Neuronal stem cell (in vitro differentiated cells): ENCODE data around the gene DNMT3L.
A peak's percentile ranks its signal among the peaks of the same experiment; 100 is the strongest.

Experiments used
- DNase-seq: peaks from one replicate; pipeline ENCODE4 v3.0.0-alpha.2; 2013; ENCODE audit warnings: low spot score
- H2AFZ ChIP-seq: one replicate; pipeline ENCODE4 v1.6.1; 2013; ENCODE audit warnings: mild to moderate bottlenecking, low read length, inconsistent platforms
- H2AK5ac ChIP-seq: 2 replicates; pipeline ENCODE4 v1.6.1; 2013; ENCODE audit warnings: low read depth, mild to moderate bottlenecking, inconsistent platforms, low read length, moderate library complexity, mixed read lengths
- H2BK120ac ChIP-seq: 2 replicates; pipeline ENCODE4 v1.6.1; 2013; ENCODE audit warnings: low read depth, mild to moderate bottlenecking, inconsistent platforms, low read length, moderate library complexity, mixed read lengths
- H2BK12ac ChIP-seq: one replicate; pipeline ENCODE4 v1.6.1; 2013; ENCODE audit warnings: low read length, inconsistent platforms
- H2BK15ac ChIP-seq: 2 replicates; pipeline ENCODE4 v1.6.1; 2013; ENCODE audit warnings: mild to moderate bottlenecking, low read length, inconsistent platforms, mixed read lengths
- H2BK5ac ChIP-seq: one replicate; pipeline ENCODE4 v1.6.1; 2013; ENCODE audit warnings: inconsistent platforms, mild to moderate bottlenecking, low read length, moderate library complexity
- H3K14ac ChIP-seq: one replicate; pipeline ENCODE4 v1.6.1; 2013; ENCODE audit warnings: low read length, inconsistent platforms
- H3K18ac ChIP-seq: 2 replicates; pipeline ENCODE4 v1.6.1; 2013; ENCODE audit warnings: low read length, inconsistent platforms
- H3K23ac ChIP-seq: 2 replicates; pipeline ENCODE4 v1.6.1; 2013; ENCODE audit warnings: low read depth, mild to moderate bottlenecking, mixed read lengths, low read length, inconsistent platforms; ENCODE audit not compliant: poor library complexity
- H3K27ac ChIP-seq: replicated peaks from 3 replicates; pipeline ENCODE4 v1.5.1; 2013; ENCODE audit warnings: low read length, inconsistent platforms
- H3K27me3 ChIP-seq, 3 experiments: 2 replicates each; pipeline ENCODE4 v1.6.1; 2013; ENCODE audit warnings: low read length in 3 of 3, mild to moderate bottlenecking in 2 of 3, inconsistent platforms in 1 of 3, low read depth in 1 of 3, mixed read lengths in 1 of 3, moderate library complexity in 1 of 3; ENCODE audit not compliant: control insufficient read depth in 3 of 3, insufficient read depth in 3 of 3
- H3K36me3 ChIP-seq, 2 donors: replicated peaks in 1 of 2; 2 replicates each; pipeline ENCODE4 v1.6.1; 2013; ENCODE audit warnings: low read length in 2 of 2; ENCODE audit not compliant: control insufficient read depth in 2 of 2, insufficient read depth in 2 of 2
- H3K4ac ChIP-seq: 2 replicates; pipeline ENCODE4 v1.6.1; 2013; ENCODE audit warnings: inconsistent platforms, mild to moderate bottlenecking, low read length, moderate library complexity
- H3K4me1 ChIP-seq, 2 donors: 1 replicate in 1 of 2; 2 replicates in 1 of 2; pipeline ENCODE4 v1.6.1; 2013; ENCODE audit warnings: low read length in 2 of 2, low read depth in 1 of 2; ENCODE audit not compliant: control insufficient read depth in 2 of 2, insufficient read depth in 1 of 2
- H3K4me2 ChIP-seq: one replicate; pipeline ENCODE4 v1.6.1; 2013; ENCODE audit warnings: mild to moderate bottlenecking, low read length, inconsistent platforms; ENCODE audit not compliant: insufficient read depth, poor library complexity, severe bottlenecking
- H3K4me3 ChIP-seq, 2 donors: 2 replicates each; pipeline ENCODE4 v1.5.1; 2013; ENCODE audit warnings: low read length in 2 of 2, mild to moderate bottlenecking in 2 of 2, inconsistent platforms in 1 of 2, moderate library complexity in 1 of 2
- H3K79me1 ChIP-seq: one replicate; pipeline ENCODE4 v1.6.1; 2013; ENCODE audit warnings: low read depth, mild to moderate bottlenecking, inconsistent platforms, low read length, moderate library complexity
- H3K9ac ChIP-seq: one replicate; pipeline ENCODE4 v1.6.1; 2013; ENCODE audit warnings: mild to moderate bottlenecking, low read depth, low read length, inconsistent platforms; ENCODE audit not compliant: poor library complexity
- H3K9me3 ChIP-seq, 2 donors: replicated peaks in 1 of 2; 2 replicates each; pipeline versions ENCODE3 to v1.6.1; 2013; ENCODE audit warnings: low read length in 2 of 2, mild to moderate bottlenecking in 2 of 2, inconsistent platforms in 1 of 2, low read depth in 1 of 2, mixed read lengths in 1 of 2, moderate library complexity in 1 of 2; ENCODE audit not compliant: control insufficient read depth in 2 of 2, insufficient read depth in 1 of 2
- H4K8ac ChIP-seq: one replicate; pipeline ENCODE4 v1.6.1; 2013; ENCODE audit warnings: low read depth, mild to moderate bottlenecking, inconsistent platforms, low read length, moderate library complexity
- H4K91ac ChIP-seq: one replicate; pipeline ENCODE4 v1.6.1; 2013; ENCODE audit warnings: low read length, low read depth, mild to moderate bottlenecking, inconsistent platforms; ENCODE audit not compliant: poor library complexity
- WGBS, 2 donors: extraction: QIAGEN DNeasy Blood & Tissue Kit; methylation state at CpG; one replicate each; pipeline ENCODE4 v1.1.7; 2013; ENCODE audit warnings: missing lambda C conversion rate in 2 of 2, mixed read lengths in 1 of 2; ENCODE audit not compliant: insufficient read length in 2 of 2, insufficient replicate concordance in 1 of 2; ENCODE audit errors: extremely low coverage in 2 of 2; 5-methylcytosine and 5-hydroxymethylcytosine counted together

Gene DNMT3L

DNA sequence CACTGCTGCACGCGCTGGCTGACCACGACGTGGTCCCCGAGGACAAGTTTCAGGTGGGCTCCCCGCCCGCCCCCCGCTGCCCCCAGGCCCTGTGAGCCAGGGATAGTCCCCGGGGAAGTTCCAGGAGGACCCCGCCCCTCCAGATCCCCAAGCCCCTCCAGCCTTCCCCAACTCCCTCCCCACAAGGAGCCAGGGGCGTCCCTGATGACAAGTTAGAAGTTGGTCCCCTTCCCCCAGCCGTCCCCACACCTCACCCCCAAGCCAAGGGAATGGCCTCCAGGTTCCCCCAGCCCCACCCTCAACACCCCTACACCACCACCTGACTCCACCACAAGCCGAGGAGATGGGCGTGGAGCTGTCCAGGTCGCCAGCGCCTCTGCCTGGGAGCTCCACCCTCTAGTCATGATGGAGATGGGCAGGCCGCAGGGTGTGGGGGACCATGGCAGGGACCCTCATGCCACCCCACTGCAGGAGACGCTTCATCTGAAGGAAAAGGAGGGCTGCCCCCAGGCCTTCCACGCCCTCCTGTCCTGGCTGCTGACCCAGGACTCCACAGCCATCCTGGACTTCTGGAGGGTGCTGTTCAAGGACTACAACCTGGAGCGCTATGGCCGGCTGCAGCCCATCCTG lies 24.5 kb upstream of the DNMT3L start:
- H3K27ac ChIP-seq: no peak overlapping the region
- H3K4me1 ChIP-seq: peaks cover 5 to 14% of the 10 kb centered on the region in 2 donors
- no peak overlapping the region for H3K4ac ChIP-seq
- peak overlapping the region; percentile 95 for H3K23ac ChIP-seq
- no peaks in the 10 kb centered on the region for H3K79me1 ChIP-seq
- DNase-seq: no peak
- no CpG with 5 or more reads among the region's 21 CpGs for WGBS, 2 donors
- H3K18ac ChIP-seq: no peak overlapping the region
- H4K91ac ChIP-seq: no peak overlapping the region
- peak overlapping the region; percentile 73 for H2BK12ac ChIP-seq
- H2BK120ac ChIP-seq: no peak overlapping the region
- peak overlapping the region; percentile 73 for H2AFZ ChIP-seq
- no peaks in the 10 kb centered on the region for H3K9me3 ChIP-seq
- H2BK5ac ChIP-seq: no peak overlapping the region
- no peak overlapping the region for H4K8ac ChIP-seq
- H3K14ac ChIP-seq: peak overlapping the region; percentile 4
- peaks cover 2 to 78% (median 41%) of the 10 kb centered on the region in 3 experiments for H3K27me3 ChIP-seq
- peak overlapping the region; percentile 94 for H2AK5ac ChIP-seq
- H2BK15ac ChIP-seq: peak overlapping the region; percentile 99
- peak overlapping the region; percentile 44 for H3K9ac ChIP-seq
- no peaks in the 10 kb centered on the region for H3K36me3 ChIP-seq
- H3K4me3 ChIP-seq: no peak overlapping the region
- H3K4me2 ChIP-seq: peak overlapping the region; percentile 73

DNA sequence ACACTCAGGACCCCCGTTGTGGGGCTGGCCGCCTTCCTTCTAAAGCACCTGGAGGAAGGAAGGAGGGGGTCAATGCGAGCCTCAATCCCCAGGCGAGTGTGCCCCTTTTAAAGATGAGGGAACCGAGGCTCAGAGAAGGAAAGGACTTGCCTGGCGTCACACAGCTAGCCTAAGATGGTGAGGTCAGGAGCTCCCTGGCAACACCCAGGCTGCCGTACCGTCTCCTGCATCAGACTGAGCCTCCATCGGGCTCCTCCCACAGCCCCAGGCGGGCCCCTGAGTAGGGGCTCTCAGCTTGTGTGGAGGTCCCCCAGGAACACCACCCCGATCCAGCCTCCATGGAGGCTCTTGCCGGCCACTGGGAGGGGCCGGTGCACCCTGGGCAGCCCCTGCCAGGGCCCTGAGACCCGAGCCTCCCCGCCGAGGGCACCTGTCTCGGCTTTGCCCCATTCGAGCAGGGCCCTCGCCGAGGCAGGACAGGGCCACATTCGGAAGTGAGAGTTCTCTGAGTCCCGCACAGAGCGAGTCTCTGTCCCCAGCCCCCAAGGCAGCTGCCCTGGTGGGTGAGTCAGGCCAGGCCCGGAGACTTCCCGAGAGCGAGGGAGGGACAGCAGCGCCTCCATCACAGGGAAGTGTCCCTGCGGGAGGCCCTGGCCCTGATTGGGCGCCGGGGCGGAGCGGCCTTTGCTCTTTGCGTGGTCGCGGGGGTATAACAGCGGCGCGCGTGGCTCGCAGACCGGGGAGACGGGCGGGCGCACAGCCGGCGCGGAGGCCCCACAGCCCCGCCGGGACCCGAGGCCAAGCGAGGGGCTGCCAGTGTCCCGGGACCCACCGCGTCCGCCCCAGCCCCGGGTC lies 23.7 kb upstream of the DNMT3L start, which contains the start of gene AIRE:
Gene AIRE, plus strand, starts transcription at position 739 of the 855 bp plus-strand sequence. CDS start 131 bp downstream, outside the sequence.
- peak within 1 kb of the TSS; percentile 73 for H2AFZ ChIP-seq
- H3K18ac ChIP-seq: peak within 1 kb of the TSS; percentile 89
- H3K27me3 ChIP-seq: peaks cover 2 to 78% (median 41%) of the 10 kb centered on the region in 3 experiments
- no peak within 1 kb of the TSS for H4K91ac ChIP-seq
- no peaks in the 10 kb centered on the region for H3K36me3 ChIP-seq
- H2BK15ac ChIP-seq: peak within 1 kb of the TSS; percentile 99
- peak within 1 kb of the TSS; percentile 73 for H2BK12ac ChIP-seq
- H3K23ac ChIP-seq: peak within 1 kb of the TSS; percentile 95
- H3K27ac ChIP-seq: no peak within 1 kb of the TSS
- H3K9me3 ChIP-seq: no peaks in the 10 kb centered on the region
- H3K4me2 ChIP-seq: peak within 1 kb of the TSS; percentile 73
- H2BK120ac ChIP-seq: peak within 1 kb of the TSS; percentile 81
- no peaks in the 10 kb centered on the region for H3K79me1 ChIP-seq
- DNase-seq: no peak
- no CpG with 5 or more reads among the region's 56 CpGs for WGBS, 2 donors
- peak within 1 kb of the TSS; percentile 72 for H4K8ac ChIP-seq
- H3K4me3 ChIP-seq: no peak within 1 kb of the TSS
- peak within 1 kb of the TSS; percentile 94 for H2AK5ac ChIP-seq
- peak within 1 kb of the TSS; percentile 8 for H3K14ac ChIP-seq
- peak within 1 kb of the TSS; percentile 44 for H3K9ac ChIP-seq
- peaks cover 5 to 14% of the 10 kb centered on the region in 2 donors for H3K4me1 ChIP-seq
- no peak within 1 kb of the TSS for H2BK5ac ChIP-seq
- H3K4ac ChIP-seq: no peak within 1 kb of the TSS

DNA sequence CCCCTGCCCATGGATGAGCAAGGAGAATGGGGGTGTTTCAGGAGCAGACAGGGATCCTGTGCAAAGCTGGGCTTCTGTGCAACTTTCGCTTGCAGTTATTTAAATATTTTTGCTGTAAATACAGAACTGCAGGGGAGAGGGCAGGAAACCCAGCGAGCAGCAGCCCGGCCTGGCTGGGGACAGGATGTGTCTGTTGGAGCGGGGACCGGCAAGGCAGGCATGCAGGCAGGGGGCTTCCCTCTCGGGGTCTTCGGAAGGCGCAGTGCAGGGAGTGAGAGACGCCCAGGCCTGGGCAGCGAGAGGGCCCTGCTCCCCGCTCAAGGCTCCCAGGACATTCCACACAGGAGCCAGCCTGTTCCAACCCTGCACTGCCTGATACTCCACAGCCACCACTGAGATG lies 22.3 kb upstream of the DNMT3L start:
- Histone ChIP-seq H2BK12ac (no peak overlapping the region), H3K4ac (no peak overlapping the region), H2BK15ac (peak overlapping the region; percentile 99), H4K91ac (no peak overlapping the region), H3K4me3 (no peak overlapping the region), H2BK120ac (peak overlapping the region; percentile 2), H3K9ac (no peak overlapping the region), H3K4me2 (no peak overlapping the region), H2AFZ (peak overlapping the region; percentile 61), H3K9me3 (no peaks in the 10 kb centered on the region), H3K27me3 (peaks cover 2 to 67% (median 41%) of the 10 kb centered on the region in 3 experiments), H3K23ac (peak overlapping the region; percentile 85), H3K18ac (peak overlapping the region; percentile 85), H3K4me1 (peaks cover 5 to 14% of the 10 kb centered on the region in 2 donors), H3K27ac (no peak overlapping the region), H2BK5ac (no peak overlapping the region), H4K8ac (no peak overlapping the region), H2AK5ac (peak overlapping the region; percentile 93), H3K36me3 (no peaks in the 10 kb centered on the region), H3K14ac (no peak overlapping the region), H3K79me1 (no peaks in the 10 kb centered on the region)
- DNase-seq: no peak
- WGBS, 2 donors: no CpG with 5 or more reads among the region's 11 CpGs
